ENCODE results near the gene TFB1M. TPM values are rescaled to one million over a fixed set of nuclear protein-coding genes. Genes with fewer than 3 reads are reported as not detected.
"Not testable (repeated sequence)": the region's sequence is repeated elsewhere in the genome, so short reads cannot be mapped to it uniquely, and the experiment has no call there.

Gene TFB1M
- total and polyA plus RNA-seq, 4 donors: 13.6 to 20.8 (median 18.7) TPM

DNA sequence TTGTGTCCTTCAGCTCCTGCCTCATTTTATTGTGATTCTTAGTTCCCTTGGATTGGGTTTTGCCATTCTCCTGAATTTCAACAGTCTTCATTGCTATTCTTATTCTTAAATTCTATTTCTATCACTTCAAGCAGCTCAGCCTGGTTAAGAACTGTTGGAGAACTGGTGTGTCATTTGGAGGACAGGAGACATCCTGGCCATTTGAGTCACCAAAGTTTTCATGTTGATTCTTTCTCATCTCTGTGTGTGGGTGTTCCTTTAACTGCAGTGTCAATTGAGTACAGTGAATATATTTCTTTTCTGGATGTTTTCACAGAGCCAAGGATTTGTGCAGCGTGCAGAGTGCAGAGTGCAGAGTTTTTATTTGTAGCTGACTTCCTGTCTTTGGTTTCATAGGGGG lies 33.5 kb upstream of the TFB1M start:
- no peak overlapping the region for H3K4me3 ChIP-seq (ENCODE audit: low read depth, low read length)
- no peak for DNase-seq (ENCODE audit: low read depth in 4 of 6, low spot score in 6 of 6)
- H3K27ac ChIP-seq (ENCODE audit: low read depth, low read length): no peak overlapping the region
- 92% methylated on average over 1 of the region's 1 CpG for WGBS (ENCODE audit: insufficient coverage)
- H3K9me3 ChIP-seq (ENCODE audit: control insufficient read depth, insufficient read depth, low read length): peaks cover 3% of the 10 kb centered on the region
- H3K4me1 ChIP-seq (ENCODE audit: control insufficient read depth, insufficient read depth, low read length): no peaks in the 10 kb centered on the region
- no peaks in the 10 kb centered on the region for H3K27me3 ChIP-seq (ENCODE audit: control insufficient read depth, insufficient read depth, low read length)
- no peaks in the 10 kb centered on the region for H3K36me3 ChIP-seq (ENCODE audit: control insufficient read depth, insufficient read depth, low read length)

DNA sequence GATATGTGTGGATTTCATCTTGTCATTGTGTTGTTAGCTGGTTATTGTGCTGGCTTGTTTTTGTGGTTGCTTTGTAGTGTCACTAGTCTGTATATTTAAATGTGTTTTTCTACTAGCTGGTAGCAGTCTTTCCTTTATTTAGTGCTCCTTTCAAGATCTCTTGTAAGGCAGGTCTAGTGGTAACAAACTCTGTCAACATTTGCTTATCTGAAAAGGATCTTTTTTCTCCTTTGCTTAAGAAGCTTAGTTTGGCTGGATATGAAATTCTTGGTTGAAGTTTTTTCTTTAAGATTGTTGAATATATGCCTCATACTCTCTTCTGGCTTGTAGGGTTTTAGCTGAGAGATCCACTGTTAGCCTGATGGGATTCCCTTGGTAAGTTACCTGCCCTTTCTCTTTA lies 32.7 kb upstream of the TFB1M start:
- H3K36me3 ChIP-seq (ENCODE audit: control insufficient read depth, insufficient read depth, low read length): no peaks in the 10 kb centered on the region

DNA sequence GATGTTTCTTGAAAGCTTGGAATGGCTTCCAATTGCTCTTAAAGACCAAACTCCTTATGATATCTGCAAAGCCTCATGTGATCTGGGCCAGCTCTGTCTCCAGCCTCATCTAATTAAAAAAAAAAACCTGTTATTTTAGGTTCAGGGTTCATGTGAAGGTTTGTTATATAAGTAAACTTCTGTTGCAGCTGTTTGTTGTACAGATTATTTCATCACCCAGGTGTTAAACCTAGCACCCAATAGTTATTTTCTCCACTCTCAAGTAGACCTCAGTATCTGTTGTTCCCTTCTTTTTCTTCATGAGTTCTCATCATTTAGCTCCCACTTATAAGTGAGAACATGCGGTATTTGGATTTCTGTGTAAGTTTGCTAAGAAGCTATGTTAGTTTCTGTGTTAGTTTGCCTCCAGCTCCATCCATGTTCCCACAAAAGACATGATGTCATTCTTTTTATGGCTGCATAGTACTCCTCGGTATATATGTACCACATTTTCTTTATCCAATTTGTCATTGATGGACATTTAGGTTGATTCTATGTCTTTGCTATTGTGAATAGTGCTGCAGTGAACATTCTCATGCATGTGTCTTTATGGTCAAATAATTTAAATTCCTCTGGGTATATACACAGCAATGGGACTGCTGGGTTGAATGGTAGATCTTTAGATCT lies 30.2 kb upstream of the TFB1M start:
- H3K9me3 ChIP-seq (ENCODE audit: control insufficient read depth, insufficient read depth, low read length): peaks cover 3% of the 10 kb centered on the region
- H3K4me1 ChIP-seq (ENCODE audit: control insufficient read depth, insufficient read depth, low read length): no peaks in the 10 kb centered on the region
- no peak for DNase-seq (ENCODE audit: low read depth in 4 of 6, low spot score in 6 of 6)
- H3K27ac ChIP-seq (ENCODE audit: low read depth, low read length): no peak overlapping the region
- WGBS (ENCODE audit: insufficient coverage): no CpG with 5 or more reads among the region's 2 CpGs
- H3K36me3 ChIP-seq (ENCODE audit: control insufficient read depth, insufficient read depth, low read length): no peaks in the 10 kb centered on the region
- no peaks in the 10 kb centered on the region for H3K27me3 ChIP-seq (ENCODE audit: control insufficient read depth, insufficient read depth, low read length)
- H3K4me3 ChIP-seq (ENCODE audit: low read depth, low read length): no peak overlapping the region

More for the DNA sequence above, 32.7 kb upstream of the TFB1M start:
- Histone ChIP-seq H3K4me1 (ENCODE audit: control insufficient read depth, insufficient read depth, low read length) (no peaks in the 10 kb centered on the region), H3K9me3 (ENCODE audit: control insufficient read depth, insufficient read depth, low read length) (peaks cover 3% of the 10 kb centered on the region), H3K27me3 (ENCODE audit: control insufficient read depth, insufficient read depth, low read length) (no peaks in the 10 kb centered on the region), H3K27ac (ENCODE audit: low read depth, low read length) (no peak overlapping the region), H3K4me3 (ENCODE audit: low read depth, low read length) (no peak overlapping the region)
- DNase-seq (ENCODE audit: low read depth in 4 of 6, low spot score in 6 of 6): no peak

DNA sequence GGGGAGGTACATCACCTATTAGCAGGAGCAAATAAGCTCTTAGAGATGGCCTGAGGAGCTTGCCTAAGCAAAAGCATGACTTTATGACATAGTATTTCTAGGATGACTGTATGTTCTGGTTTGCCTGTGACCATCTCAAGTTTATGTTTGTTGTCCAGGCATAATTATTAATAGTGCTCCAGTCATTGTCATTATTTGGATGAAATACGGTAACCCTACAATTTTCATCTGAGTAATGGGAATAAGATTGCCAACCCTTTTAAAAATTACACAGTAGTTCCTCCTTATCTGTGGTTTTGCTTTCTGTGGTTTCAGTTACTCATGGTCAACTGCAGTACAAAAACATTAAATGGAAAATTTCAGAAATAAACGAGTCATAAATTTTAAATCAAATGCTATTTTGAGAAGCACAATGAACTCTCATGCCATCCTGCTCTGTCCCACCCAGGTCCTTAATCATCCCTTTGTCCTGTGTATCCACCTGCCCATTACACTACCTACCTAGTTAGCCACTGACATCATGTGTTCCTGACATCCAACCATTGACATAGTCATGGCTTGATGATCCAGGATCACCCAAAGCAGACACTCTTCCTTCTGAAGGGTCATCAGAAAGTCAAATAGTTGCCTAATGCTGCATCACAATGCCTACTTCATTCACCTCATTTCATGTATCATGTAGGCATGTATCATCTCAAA lies 27.0 kb upstream of the TFB1M start:
- 78% methylated on average over 1 of the region's 2 CpGs for WGBS (ENCODE audit: insufficient coverage)
- no peaks in the 10 kb centered on the region for H3K27me3 ChIP-seq (ENCODE audit: control insufficient read depth, insufficient read depth, low read length)
- H3K4me3 ChIP-seq (ENCODE audit: low read depth, low read length): no peak overlapping the region
- peaks cover 3% of the 10 kb centered on the region for H3K9me3 ChIP-seq (ENCODE audit: control insufficient read depth, insufficient read depth, low read length)
- DNase-seq (ENCODE audit: low read depth in 4 of 6, low spot score in 6 of 6): no peak
- H3K36me3 ChIP-seq (ENCODE audit: control insufficient read depth, insufficient read depth, low read length): no peaks in the 10 kb centered on the region
- no peak overlapping the region for H3K27ac ChIP-seq (ENCODE audit: low read depth, low read length)
- H3K4me1 ChIP-seq (ENCODE audit: control insufficient read depth, insufficient read depth, low read length): no peaks in the 10 kb centered on the region

DNA sequence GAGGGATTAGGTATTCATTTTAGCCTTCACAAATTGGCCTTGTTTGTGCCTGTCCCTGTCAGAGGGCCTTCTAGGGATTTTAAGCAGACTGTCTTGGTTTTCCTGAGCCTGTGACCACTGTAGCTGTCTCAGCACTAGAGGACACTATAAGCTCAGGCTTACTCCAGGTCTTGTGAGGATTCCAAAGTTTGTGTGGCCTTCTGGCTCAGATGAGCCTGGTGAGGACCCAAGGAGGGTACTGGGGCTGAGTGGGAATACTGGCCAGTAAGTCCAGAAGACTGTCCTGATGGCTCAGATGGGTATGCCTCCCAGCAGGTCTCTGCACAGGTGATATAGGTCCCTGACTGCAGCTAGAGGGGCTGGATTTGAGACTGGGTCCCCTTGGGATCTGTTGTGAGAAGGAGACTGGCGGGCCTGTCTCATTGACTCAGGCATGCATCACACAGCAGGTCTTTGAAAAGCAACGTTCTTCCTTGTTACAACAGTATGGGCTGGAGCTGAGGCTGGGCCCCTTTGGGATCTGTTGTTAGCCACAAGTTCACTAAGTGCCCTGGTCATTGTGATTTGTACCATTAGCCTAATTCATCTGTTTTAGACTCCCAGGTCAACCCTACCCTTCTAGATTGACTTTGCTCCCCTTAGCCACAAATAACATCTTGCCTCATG lies 26.3 kb upstream of the TFB1M start:
- H3K9me3 ChIP-seq (ENCODE audit: control insufficient read depth, insufficient read depth, low read length): peaks cover 3% of the 10 kb centered on the region
- WGBS (ENCODE audit: insufficient coverage): 89% methylated on average over 1 of the region's 2 CpGs
- H3K4me1 ChIP-seq (ENCODE audit: control insufficient read depth, insufficient read depth, low read length): no peaks in the 10 kb centered on the region
- no peaks in the 10 kb centered on the region for H3K27me3 ChIP-seq (ENCODE audit: control insufficient read depth, insufficient read depth, low read length)
- no peak for DNase-seq (ENCODE audit: low read depth in 4 of 6, low spot score in 6 of 6)
- no peaks in the 10 kb centered on the region for H3K36me3 ChIP-seq (ENCODE audit: control insufficient read depth, insufficient read depth, low read length)
- H3K4me3 ChIP-seq (ENCODE audit: low read depth, low read length): no peak overlapping the region
- H3K27ac ChIP-seq (ENCODE audit: low read depth, low read length): no peak overlapping the region

DNA sequence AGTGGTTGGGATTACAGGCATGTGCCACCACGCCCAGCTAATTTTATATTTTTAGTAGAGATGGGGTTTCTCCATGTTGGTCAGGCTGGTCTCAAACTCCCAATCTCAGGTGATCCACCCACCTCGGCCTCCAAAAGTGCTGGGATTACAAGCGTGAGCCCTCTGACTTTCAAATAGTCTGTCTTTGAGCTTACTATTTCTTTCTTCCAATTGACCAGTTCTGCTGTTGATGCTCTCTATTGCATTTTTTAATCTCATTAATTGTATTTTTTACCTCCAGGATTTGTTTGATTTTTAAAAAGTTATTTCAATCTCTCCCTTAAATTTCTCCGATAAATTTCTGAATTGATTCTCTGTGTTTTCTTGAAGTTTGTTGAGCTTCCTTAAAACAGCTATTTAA lies 25.6 kb upstream of the TFB1M start:
- not testable (repeated sequence) for H3K27me3 ChIP-seq (ENCODE audit: control insufficient read depth, insufficient read depth, low read length); H3K36me3 ChIP-seq (ENCODE audit: control insufficient read depth, insufficient read depth, low read length); H3K9me3 ChIP-seq (ENCODE audit: control insufficient read depth, insufficient read depth, low read length); H3K27ac ChIP-seq (ENCODE audit: low read depth, low read length); H3K4me3 ChIP-seq (ENCODE audit: low read depth, low read length); H3K4me1 ChIP-seq (ENCODE audit: control insufficient read depth, insufficient read depth, low read length); DNase-seq (ENCODE audit: low read depth in 4 of 6, low spot score in 6 of 6)
- WGBS (ENCODE audit: insufficient coverage): 85% methylated on average over 2 of the region's 4 CpGs

DNA sequence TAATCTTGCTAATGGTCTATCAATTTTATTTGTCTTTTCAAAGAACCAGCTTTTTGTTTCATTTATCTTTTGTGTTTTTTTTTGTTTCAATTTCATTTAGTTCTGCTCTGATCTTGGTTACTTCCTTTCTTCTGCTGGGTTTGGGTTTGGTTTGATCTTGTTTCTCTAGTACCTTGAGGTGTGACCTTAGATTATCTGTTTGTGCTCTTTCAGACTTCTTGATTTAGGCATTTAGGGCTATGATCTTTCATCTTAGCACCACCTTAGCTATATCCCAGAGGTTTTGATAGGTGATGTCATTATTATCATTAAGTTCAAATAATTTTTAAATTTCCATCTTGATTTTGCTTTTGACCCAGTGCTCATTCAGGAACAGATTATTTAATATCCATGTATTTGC lies 24.0 kb upstream of the TFB1M start:
- H3K27me3 ChIP-seq (ENCODE audit: control insufficient read depth, insufficient read depth, low read length); H3K27ac ChIP-seq (ENCODE audit: low read depth, low read length); H3K4me1 ChIP-seq (ENCODE audit: control insufficient read depth, insufficient read depth, low read length); H3K36me3 ChIP-seq (ENCODE audit: control insufficient read depth, insufficient read depth, low read length); H3K4me3 ChIP-seq (ENCODE audit: low read depth, low read length); H3K9me3 ChIP-seq (ENCODE audit: control insufficient read depth, insufficient read depth, low read length); DNase-seq (ENCODE audit: low read depth in 4 of 6, low spot score in 6 of 6): not testable (repeated sequence)

DNA sequence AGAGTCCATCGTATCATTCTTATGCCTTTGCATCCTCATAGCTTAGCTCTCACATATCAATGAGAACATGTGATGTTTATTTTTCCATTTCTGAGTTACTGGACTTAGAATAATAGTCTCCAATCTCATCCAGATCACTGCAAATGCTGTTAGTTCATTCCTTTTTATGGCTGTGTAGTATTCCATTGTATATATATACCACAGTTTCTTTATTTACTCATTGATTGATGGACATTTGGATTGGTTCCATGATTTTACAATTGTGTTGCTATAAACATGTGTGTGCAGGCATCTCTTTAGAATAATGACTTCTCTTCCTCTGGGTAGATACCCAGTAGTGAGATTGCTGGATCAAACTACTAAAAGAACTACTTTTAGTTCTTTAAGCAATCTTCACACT lies 21.0 kb upstream of the TFB1M start:
- Histone ChIP-seq H3K9me3 (ENCODE audit: control insufficient read depth, insufficient read depth, low read length) (peaks cover 3% of the 10 kb centered on the region), H3K27me3 (ENCODE audit: control insufficient read depth, insufficient read depth, low read length) (no peaks in the 10 kb centered on the region), H3K4me3 (ENCODE audit: low read depth, low read length) (no peak overlapping the region), H3K27ac (ENCODE audit: low read depth, low read length) (no peak overlapping the region), H3K4me1 (ENCODE audit: control insufficient read depth, insufficient read depth, low read length) (no peaks in the 10 kb centered on the region), H3K36me3 (ENCODE audit: control insufficient read depth, insufficient read depth, low read length) (no peaks in the 10 kb centered on the region)
- no CpG with 5 or more reads among the region's 1 CpG for WGBS (ENCODE audit: insufficient coverage)
- no peak for DNase-seq (ENCODE audit: low read depth in 4 of 6, low spot score in 6 of 6)

DNA sequence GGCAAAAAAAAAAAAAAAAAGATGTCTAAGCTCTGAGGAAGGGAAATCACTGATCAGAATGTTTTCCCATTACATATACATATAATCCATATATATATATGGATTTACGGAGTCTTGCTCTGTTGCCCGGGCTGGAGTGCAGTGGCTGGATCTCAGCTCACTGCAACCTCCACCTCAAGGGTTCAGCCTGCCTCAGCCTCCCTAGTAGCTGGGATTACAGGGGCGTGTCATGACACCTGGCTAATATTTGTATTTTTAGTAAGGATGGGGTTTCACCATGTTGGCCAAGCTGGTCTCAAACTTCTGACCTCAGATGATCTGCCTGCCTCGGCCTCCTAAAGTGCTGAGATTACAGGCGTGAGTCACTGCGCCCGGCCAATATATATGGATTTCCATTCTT lies 19.8 kb upstream of the TFB1M start:
- 93% methylated on average over 3 of the region's 7 CpGs for WGBS (ENCODE audit: insufficient coverage)
- DNase-seq (ENCODE audit: low read depth in 4 of 6, low spot score in 6 of 6): not testable (repeated sequence)

DNA sequence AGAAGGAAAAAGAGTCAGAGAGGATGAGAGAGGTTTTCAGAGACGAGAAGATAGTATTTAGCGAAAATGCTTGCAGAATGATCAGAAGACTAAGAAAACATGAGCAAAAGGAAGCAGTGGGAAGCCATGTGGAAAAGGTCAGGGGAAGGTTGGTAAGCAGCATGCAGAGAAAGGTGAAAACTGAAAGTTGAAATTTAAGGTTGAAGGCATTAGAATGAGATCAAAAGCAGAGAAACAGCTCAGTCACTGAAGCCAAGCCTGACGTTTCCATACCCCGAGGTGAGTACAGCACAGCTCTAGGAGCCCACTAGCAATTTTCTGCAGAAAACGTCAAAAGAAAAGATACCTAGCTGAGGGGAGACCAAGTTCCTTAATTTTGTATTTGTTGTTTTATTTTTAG lies 19.1 kb upstream of the TFB1M start:
- Histone ChIP-seq H3K27ac (ENCODE audit: low read depth, low read length) (no peak overlapping the region), H3K4me1 (ENCODE audit: control insufficient read depth, insufficient read depth, low read length) (no peaks in the 10 kb centered on the region), H3K36me3 (ENCODE audit: control insufficient read depth, insufficient read depth, low read length) (no peaks in the 10 kb centered on the region), H3K4me3 (ENCODE audit: low read depth, low read length) (no peak overlapping the region), H3K27me3 (ENCODE audit: control insufficient read depth, insufficient read depth, low read length) (no peaks in the 10 kb centered on the region), H3K9me3 (ENCODE audit: control insufficient read depth, insufficient read depth, low read length) (no peaks in the 10 kb centered on the region)
- DNase-seq (ENCODE audit: low read depth in 4 of 6, low spot score in 6 of 6): no peak
- 77% methylated on average over 2 of the region's 5 CpGs for WGBS (ENCODE audit: insufficient coverage)

More for the DNA sequence above, 19.8 kb upstream of the TFB1M start:
- not testable (repeated sequence) for H3K36me3 ChIP-seq (ENCODE audit: control insufficient read depth, insufficient read depth, low read length); H3K4me1 ChIP-seq (ENCODE audit: control insufficient read depth, insufficient read depth, low read length); H3K4me3 ChIP-seq (ENCODE audit: low read depth, low read length); H3K9me3 ChIP-seq (ENCODE audit: control insufficient read depth, insufficient read depth, low read length); H3K27ac ChIP-seq (ENCODE audit: low read depth, low read length); H3K27me3 ChIP-seq (ENCODE audit: control insufficient read depth, insufficient read depth, low read length)

All from spinal cord (tissue), 10 donors.